Cardiac fibroblast (primary cell): Measurements from ENCODE around the gene PNMA8B.
"Not testable (repeated sequence)": the region's sequence is repeated elsewhere in the genome, so short reads cannot be mapped to it uniquely, and the experiment has no call there.

Experiments
- DNase-seq, 2 donors: peaks; one replicate each; pipeline versions ENCODE4 v3.0.0 to v3.0.0-alpha.2; 2010; ENCODE audit warnings: low read depth in 2 of 2
- H3K4me3 ChIP-seq, 2 donors: replicated peaks in 1 of 2; 1 replicate in 1 of 2; 2 replicates in 1 of 2; pipeline ENCODE4 v1.5.1; 2011; ENCODE audit warnings: low read depth in 2 of 2, low read length in 2 of 2, mild to moderate bottlenecking in 2 of 2, moderate library complexity in 1 of 2
- TF ChIP-seq, protein P1 (sequence below): IDR thresholded peaks from one replicate; pipeline ENCODE4 v1.5.1; 2011; ENCODE audit warnings: low read depth, mild to moderate bottlenecking, low read length, inconsistent platforms

Gene PNMA8B

DNA sequence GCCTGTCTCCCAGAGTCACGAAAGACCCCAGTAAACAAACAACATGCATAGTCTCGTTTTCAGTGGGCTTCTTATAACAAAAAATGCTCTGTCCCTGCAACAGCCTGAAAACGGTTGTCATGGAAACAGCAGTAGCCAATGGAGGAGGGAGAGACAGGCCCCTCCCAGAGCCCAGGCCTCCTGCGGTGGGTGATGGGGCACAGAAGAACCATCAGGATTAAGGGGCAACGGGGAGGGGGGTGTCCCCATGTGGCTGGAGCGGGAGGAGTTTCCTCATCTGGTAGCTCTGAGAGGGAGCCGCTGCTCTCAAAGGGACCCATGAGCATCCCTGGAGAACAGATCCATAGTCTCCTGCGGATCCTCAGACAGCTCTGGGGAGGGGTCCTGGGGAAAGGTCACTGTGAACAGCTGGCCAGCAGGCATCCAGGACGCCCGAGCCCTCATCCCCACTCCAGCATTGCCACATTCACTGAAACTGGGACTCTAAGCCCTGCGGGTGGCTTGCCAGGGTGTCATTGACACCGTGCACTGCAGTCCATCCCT, 37.5 kb upstream of the PNMA8B start:
- no peak overlapping the region for H3K4me3 ChIP-seq
- DNase-seq: no peak
- TF ChIP-seq, protein P1, sequence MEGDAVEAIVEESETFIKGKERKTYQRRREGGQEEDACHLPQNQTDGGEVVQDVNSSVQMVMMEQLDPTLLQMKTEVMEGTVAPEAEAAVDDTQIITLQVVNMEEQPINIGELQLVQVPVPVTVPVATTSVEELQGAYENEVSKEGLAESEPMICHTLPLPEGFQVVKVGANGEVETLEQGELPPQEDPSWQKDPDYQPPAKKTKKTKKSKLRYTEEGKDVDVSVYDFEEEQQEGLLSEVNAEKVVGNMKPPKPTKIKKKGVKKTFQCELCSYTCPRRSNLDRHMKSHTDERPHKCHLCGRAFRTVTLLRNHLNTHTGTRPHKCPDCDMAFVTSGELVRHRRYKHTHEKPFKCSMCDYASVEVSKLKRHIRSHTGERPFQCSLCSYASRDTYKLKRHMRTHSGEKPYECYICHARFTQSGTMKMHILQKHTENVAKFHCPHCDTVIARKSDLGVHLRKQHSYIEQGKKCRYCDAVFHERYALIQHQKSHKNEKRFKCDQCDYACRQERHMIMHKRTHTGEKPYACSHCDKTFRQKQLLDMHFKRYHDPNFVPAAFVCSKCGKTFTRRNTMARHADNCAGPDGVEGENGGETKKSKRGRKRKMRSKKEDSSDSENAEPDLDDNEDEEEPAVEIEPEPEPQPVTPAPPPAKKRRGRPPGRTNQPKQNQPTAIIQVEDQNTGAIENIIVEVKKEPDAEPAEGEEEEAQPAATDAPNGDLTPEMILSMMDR: no peak

DNA sequence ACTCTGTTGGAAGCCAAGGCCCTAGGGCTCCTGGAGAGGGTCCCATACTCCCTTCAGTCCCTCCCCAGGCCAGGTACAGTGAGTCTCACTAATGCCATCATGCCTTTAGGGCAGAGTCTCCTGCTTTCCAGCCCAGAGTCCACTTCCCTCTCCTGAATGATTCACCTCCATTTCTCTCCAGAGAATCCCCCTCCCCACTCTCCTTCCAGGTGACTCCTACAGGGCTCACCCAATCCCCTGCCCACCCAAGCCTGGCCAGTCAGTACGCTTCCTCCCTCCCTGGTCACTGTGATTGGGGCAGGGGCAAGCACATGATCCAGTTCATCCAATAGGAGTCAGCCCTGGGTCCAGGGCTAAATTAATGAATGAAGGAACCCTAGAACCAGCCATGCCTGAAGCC, 35.0 kb upstream of the PNMA8B start:
- DNase-seq: no peak

DNA sequence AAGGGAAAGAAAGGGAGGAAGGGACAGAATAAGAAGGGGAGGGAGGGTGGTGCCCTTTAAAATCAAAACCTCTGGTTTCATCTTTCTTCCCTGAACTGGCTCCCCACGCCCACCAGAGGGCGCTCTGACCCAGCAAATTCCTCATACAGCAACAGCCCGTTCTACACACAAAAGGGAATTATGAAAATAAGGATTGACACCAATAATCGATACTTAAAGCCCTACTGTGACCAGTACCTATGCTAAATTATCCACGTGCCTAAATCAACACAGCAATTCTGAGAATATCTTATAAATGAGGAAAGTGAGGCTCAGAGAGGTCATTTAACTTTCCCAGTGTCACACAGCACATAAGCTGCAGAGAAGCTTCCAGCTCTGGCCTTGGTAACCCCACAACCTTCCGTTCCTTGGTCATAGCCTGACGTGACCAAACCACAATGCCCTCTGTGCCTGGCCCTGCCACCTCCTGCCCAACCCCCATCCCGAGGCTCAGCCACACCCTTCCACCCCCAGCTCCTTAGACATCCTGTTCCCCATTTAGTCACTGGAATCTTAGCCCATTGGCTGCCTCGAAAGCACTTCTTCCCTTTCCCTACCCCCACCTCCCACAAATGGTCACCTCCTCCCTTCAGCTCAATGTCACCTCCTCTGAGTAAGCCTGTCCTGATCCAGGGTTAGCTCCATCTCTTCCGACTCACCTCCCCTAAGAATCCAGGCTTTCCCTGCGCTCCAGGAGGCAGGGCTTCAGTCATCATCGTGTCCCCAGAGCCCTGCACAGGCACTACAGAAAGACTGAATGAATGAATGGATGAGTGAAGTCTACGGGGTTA, 34.2 kb upstream of the PNMA8B start:
- peak; percentile 75 to 78 for DNase-seq
- TF ChIP-seq, protein P1: peak; percentile 89
- no peak overlapping the region for H3K4me3 ChIP-seq

More for the DNA sequence above, 35.0 kb upstream of the PNMA8B start:
- TF ChIP-seq, protein P1: no peak
- H3K4me3 ChIP-seq: no peak overlapping the region

DNA sequence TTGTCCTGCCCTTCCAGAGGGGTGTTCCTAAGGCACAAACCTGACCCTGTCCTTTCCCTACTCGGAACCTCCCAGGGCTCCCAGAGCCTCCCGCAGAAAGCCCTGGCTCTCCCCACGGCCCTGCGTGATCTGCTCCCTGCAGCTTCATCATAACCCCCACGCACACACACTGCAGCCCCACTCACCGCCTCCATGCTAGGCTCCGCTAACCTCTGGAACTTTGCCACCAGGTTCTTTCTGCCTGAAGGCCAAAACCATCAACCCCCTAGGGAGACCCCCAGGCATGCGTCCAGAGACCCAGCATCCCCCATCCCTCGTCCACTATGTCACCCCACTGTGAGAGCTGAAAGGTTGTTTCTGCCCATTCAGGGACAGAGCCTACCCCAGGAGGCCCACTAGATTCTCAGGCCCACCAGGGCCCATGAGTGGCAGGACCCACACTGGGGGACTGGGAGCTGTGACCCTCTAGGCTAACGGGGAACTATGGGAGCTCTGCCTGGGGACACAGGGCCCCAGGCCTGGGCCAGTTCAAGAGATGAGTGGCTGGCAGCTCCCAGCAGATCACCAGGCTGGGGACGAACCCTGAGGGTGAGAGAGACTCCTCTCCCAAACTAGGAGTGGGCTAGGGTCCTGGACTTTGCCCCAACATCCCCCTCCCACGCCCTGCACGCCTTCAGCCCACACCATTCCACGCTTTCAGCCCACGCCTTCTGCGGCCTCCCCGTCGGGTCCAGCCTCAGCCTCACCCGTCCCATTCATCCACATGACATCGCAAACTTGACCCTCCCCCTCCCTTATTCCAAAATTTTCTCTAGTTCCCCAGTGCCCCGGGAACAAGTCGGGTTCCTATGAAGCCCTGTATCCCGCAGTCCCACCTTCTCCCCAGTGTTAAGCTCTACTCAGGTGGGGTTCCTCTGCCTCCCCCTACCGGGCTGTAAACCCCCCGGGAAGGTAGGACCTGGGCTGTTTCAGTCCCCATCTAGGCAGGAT, 33.2 kb upstream of the PNMA8B start:
- no peak overlapping the region for H3K4me3 ChIP-seq
- TF ChIP-seq, protein P1: no peak
- DNase-seq: no peak

DNA sequence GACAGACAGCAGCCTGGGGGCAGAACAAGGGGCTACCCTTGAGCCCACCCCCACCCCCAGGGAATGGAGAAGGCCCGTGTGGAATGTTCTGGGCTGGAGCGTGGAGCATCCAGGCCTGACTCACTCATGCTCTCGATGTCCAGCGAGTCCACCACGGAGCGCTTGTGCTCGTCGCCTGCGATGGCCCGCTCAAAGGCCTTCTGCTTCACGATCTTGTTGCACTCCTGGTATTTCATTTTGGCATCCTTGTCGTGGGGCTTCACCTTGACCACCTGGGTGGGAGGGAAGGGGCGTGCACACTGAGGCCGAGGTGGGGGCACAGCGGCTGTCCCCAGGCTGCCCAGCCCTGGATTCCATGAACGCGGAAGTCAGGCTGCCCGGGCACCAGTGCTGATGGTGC, 31.1 kb upstream of the PNMA8B start:
- not testable (repeated sequence) for DNase-seq, H3K4me3 ChIP-seq

DNA sequence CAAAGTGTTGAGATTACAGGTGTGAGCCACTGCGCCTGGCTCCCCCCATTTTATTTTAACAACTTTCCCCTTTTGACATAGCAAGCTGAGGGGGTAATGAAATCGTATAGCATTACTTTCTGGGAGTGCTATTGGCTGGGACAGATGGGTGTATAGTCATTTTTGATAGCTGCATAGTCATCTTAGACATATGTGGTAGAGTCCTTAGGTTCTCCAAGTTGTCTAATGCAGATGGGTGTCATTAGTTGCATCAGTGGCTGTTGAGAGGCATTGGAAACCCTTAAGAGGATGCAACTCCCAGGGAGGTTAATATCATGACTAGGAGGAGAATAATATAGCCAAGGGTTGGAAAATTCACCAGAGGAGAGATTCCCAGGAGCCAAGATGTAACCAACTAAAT, 28.6 kb upstream of the PNMA8B start:
- no peak for DNase-seq
- no peak overlapping the region for H3K4me3 ChIP-seq
- TF ChIP-seq, protein P1: no peak

DNA sequence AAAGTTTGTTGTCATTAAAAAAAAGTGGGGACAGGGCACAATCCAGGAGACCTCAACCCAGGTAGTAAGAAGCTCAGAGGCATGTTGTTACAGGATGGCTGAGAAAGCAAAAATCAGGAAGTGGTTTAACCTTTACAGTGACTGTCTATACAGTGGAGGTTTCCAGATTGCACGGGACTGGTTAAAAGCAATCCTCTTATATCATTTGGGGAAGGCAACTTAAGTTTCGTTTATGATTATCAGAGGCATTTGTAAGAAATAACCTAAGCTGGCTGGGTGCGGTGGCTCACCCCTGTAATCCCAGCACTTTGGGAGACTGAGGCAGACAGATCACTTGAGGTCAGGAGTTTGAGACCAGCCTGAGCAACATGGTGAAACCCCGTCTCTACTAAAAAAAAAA, 27.3 kb upstream of the PNMA8B start:
- H3K4me3 ChIP-seq: not testable (repeated sequence)

More for the DNA sequence above, 27.3 kb upstream of the PNMA8B start:
- DNase-seq: not testable (repeated sequence)
